SK-N-SH treated with all-trans-retinoic acid at 6 μM for 48 hours (cell line): ENCODE data around the gene CLSTN2.

Experiments used
- ARNTL ChIP-seq: fragments of 450-650 bp; formaldehyde crosslinking; IDR thresholded peaks from 2 replicates; pipeline ENCODE4 v1.5.0; 2020; ENCODE audit warnings: low read depth, mild to moderate bottlenecking, moderate library complexity, borderline replicate concordance
- PATZ1 ChIP-seq: fragments of 250-450 bp; sonication (Bioruptor Pico); IDR thresholded peaks from 2 replicates; pipeline ENCODE4 v1.8.0; 2020; ENCODE audit warnings: mild to moderate bottlenecking, moderate library complexity, borderline replicate concordance

GRCh38 chr3:140315955-140316354 lies 381.0 kb downstream of the CLSTN2 start:
- TF ChIP-seq PATZ1 (CRISPR knock-in tag) (no peak), ARNTL (CRISPR knock-in tag) (no peak)
